Liver (tissue), 9 donors: ENCODE measurements around the gene ATG10. TPM values are rescaled to one million over a fixed set of nuclear protein-coding genes. Genes with fewer than 3 reads are reported as not detected.

Experiments
- DNase-seq: peaks from one replicate; pipeline ENCODE4 v3.0.0-alpha.2; 2017; ENCODE audit warnings: low spot score
- H3K27ac ChIP-seq, 2 donors: one replicate each; pipeline ENCODE4 v1.7.0; 2013; ENCODE audit warnings: inconsistent platforms in 2 of 2, low read length in 2 of 2, control low read depth in 1 of 2, low read depth in 1 of 2, mild to moderate bottlenecking in 1 of 2
- H3K27me3 ChIP-seq, 4 donors: one replicate each; pipeline versions ENCODE4 v1.6.1 to v1.7.0; 2013; ENCODE audit warnings: low read length in 3 of 4, inconsistent platforms in 1 of 4, mild to moderate bottlenecking in 1 of 4, moderate library complexity in 1 of 4; ENCODE audit not compliant: control insufficient read depth in 4 of 4, insufficient read depth in 4 of 4
- H3K36me3 ChIP-seq, 4 donors: one replicate each; pipeline versions ENCODE4 v1.6.1 to v1.7.0; 2013; ENCODE audit warnings: low read length in 3 of 4, mild to moderate bottlenecking in 3 of 4, low read depth in 1 of 4, moderate library complexity in 1 of 4; ENCODE audit not compliant: control insufficient read depth in 4 of 4, insufficient read depth in 3 of 4
- H3K4me1 ChIP-seq, 4 donors: one replicate each; pipeline versions ENCODE4 v1.6.1 to v1.7.0; 2013; ENCODE audit warnings: low read length in 3 of 4, mild to moderate bottlenecking in 3 of 4, moderate library complexity in 1 of 4; ENCODE audit not compliant: control insufficient read depth in 4 of 4, insufficient read depth in 4 of 4
- H3K4me3 ChIP-seq, 3 donors: one replicate each; pipeline versions ENCODE4 v1.6.1 to v1.7.0; 2013; ENCODE audit warnings: low read length in 3 of 3, control low read depth in 1 of 3, low read depth in 1 of 3, mild to moderate bottlenecking in 1 of 3
- H3K9ac ChIP-seq, 2 donors: one replicate each; pipeline ENCODE4 v1.7.0; 2013; ENCODE audit warnings: low read length in 2 of 2, mild to moderate bottlenecking in 2 of 2, moderate library complexity in 2 of 2, control low read depth in 1 of 2, low read depth in 1 of 2
- H3K9me3 ChIP-seq, 4 donors: one replicate each; pipeline versions ENCODE4 v1.6.1 to v1.7.0; 2013; ENCODE audit warnings: low read length in 3 of 4; ENCODE audit not compliant: control insufficient read depth in 4 of 4
- ATF3 ChIP-seq: IDR thresholded peaks from 2 replicates; pipeline ENCODE4 v1.6.1; 2016; ENCODE audit warnings: antibody characterized with exemption
- CTCF ChIP-seq: fragments of 150-350 bp; IDR thresholded peaks from 2 replicates; pipeline ENCODE4 v1.5.1; 2017; ENCODE audit warnings: improper control_type of control experiment, low read depth, low read length; ENCODE audit not compliant: missing input control
- EGR1 ChIP-seq, 2 donors: IDR thresholded peaks; 2 replicates each; pipeline ENCODE4 v1.6.1; 2016 to 2018; ENCODE audit warnings: antibody characterized with exemption in 2 of 2, low read depth in 2 of 2
- FOXA1 ChIP-seq: IDR thresholded peaks from 2 replicates; pipeline ENCODE4 v1.6.1; 2016; ENCODE audit warnings: antibody characterized with exemption
- GABPA ChIP-seq, 2 donors: IDR thresholded peaks in 1 of 2; conservative IDR thresholded peaks in 1 of 2; 2 replicates each; pipeline ENCODE4 v1.6.1; 2016; ENCODE audit warnings: antibody characterized with exemption in 2 of 2, mild to moderate bottlenecking in 1 of 2, moderate library complexity in 1 of 2
- HNF4A ChIP-seq, 2 donors: conservative IDR thresholded peaks; 2 replicates each; pipeline ENCODE4 v1.6.1; 2016; ENCODE audit warnings: antibody characterized with exemption in 2 of 2, mild to moderate bottlenecking in 2 of 2
- JUND ChIP-seq, 2 donors: IDR thresholded peaks; 2 replicates each; pipeline ENCODE4 v1.6.1; 2016; ENCODE audit warnings: antibody characterized with exemption in 2 of 2
- RAD21 ChIP-seq, 2 donors: IDR thresholded peaks; 2 replicates each; pipeline ENCODE4 v1.6.1; 2016; ENCODE audit warnings: antibody characterized with exemption in 2 of 2, mild to moderate bottlenecking in 2 of 2
- REST ChIP-seq: IDR thresholded peaks from 2 replicates; pipeline ENCODE4 v1.6.1; 2016; ENCODE audit warnings: antibody characterized with exemption, mild to moderate bottlenecking
- SP1 ChIP-seq: IDR thresholded peaks from 2 replicates; pipeline ENCODE4 v1.6.1; 2018; ENCODE audit warnings: antibody characterized with exemption, mild to moderate bottlenecking
- TAF1 ChIP-seq: conservative IDR thresholded peaks from 2 replicates; pipeline ENCODE4 v1.6.1; 2016; ENCODE audit warnings: antibody characterized with exemption, mild to moderate bottlenecking
- YY1 ChIP-seq: IDR thresholded peaks from 2 replicates; pipeline ENCODE4 v1.6.1; 2016; ENCODE audit warnings: antibody characterized with exemption, mild to moderate bottlenecking
- ZBTB33 ChIP-seq: IDR thresholded peaks from 2 replicates; pipeline ENCODE4 v1.6.1; 2016; ENCODE audit warnings: antibody characterized with exemption
- WGBS: extraction: QIAGEN DNeasy Blood & Tissue Kit; methylation state at CpG from one replicate; pipeline ENCODE4 v1.1.7; 2013; 5-methylcytosine and 5-hydroxymethylcytosine counted together
- polyA plus RNA-seq, 2 donors: library from polyadenylated mRNA; stranded (reverse) in 1 of 2; unstranded in 1 of 2; fragments of 200-250 nt in 1 of 2; fragments of >200 nt in 1 of 2; fragmentation: Nextera tagmentation in 1 of 2; extraction: Ambion mirVana in 1 of 2; gene quantifications; one replicate each; pipeline versions ENCODE4 v1.2.1 to v1.2.3, GENCODE V29; 2013 to 2015
- total RNA-seq, 2 donors: library from RNA; depleted of rRNA; stranded (reverse); fragments of >200 nt; gene quantifications; one replicate each; pipeline ENCODE4 v1.2.3, GENCODE V29; 2014
- donor health status: healthy.
- donor health status: healthy.
- donor health status: healthy.
- donor health status: healthy.
- donor health status: healthy.

The ATG10 gene
- total and polyA plus RNA-seq, 4 donors, result 3.1 to 7.8 (median 7.4) TPM

GRCh38 chr5:82218374-82219156 is 246.7 kb downstream of the ATG10 start:
- DNase-seq, result no peak
- TF ChIP-seq RAD21 (IDR thresholded peaks at IDR 0.05), result no peak
- no peak for TF ChIP-seq REST
- no peak for TF ChIP-seq CTCF
- no peak for TF ChIP-seq ZBTB33
- no peak for TF ChIP-seq GABPA (IDR thresholded peaks at IDR 0.05 in 1 of 2, conservative IDR thresholded peaks at IDR 0.05 in 1 of 2)
- 92% methylated on average over 7 of the region's 7 CpGs for WGBS

GRCh38 chr5:82221020-82221419 is 249.2 kb downstream of the ATG10 start:
- Histone ChIP-seq H3K9ac (no peak overlapping the region), H3K36me3 (no peaks in the 10 kb centered on the region), H3K27ac (no peak overlapping the region), H3K27me3 (no peaks in the 10 kb centered on the region), H3K4me3 (no peak overlapping the region), H3K4me1 (no peaks in the 10 kb centered on the region), H3K9me3 (no peaks in the 10 kb centered on the region)
- no peak for DNase-seq
- TF ChIP-seq ATF3 (no peak), EGR1 (IDR thresholded peaks at IDR 0.05; ENCODE audit: low read depth in 2 of 2) (no peak), FOXA1 (no peak), SP1 (no peak), GABPA (IDR thresholded peaks at IDR 0.05 in 1 of 2, conservative IDR thresholded peaks at IDR 0.05 in 1 of 2) (no peak), HNF4A (conservative IDR thresholded peaks at IDR 0.05) (no peak), YY1 (no peak), CTCF (no peak), TAF1 (no peak), JUND (IDR thresholded peaks at IDR 0.05) (no peak)
- 93% methylated on average over 2 of the region's 2 CpGs for WGBS

More at GRCh38 chr5:82218374-82219156, 246.7 kb downstream of the ATG10 start:
- H3K36me3 ChIP-seq, result no peaks in the 10 kb centered on the region
- no peak overlapping the region for H3K9ac ChIP-seq
- H3K9me3 ChIP-seq, result no peaks in the 10 kb centered on the region
- no peaks in the 10 kb centered on the region for H3K27me3 ChIP-seq
- H3K27ac ChIP-seq, result no peak overlapping the region
- no peak overlapping the region for H3K4me3 ChIP-seq
- H3K4me1 ChIP-seq, result no peaks in the 10 kb centered on the region
